Measurements from ENCODE around the gene TMEM229A. TPM values are rescaled to one million over a fixed set of nuclear protein-coding genes. Genes with fewer than 3 reads are reported as not detected.

Gene TMEM229A
- total RNA-seq, 1 donor from 2014 or later, result not detected

Other genes with a start within 250 kb of the TMEM229A start
- gene HYAL4, start 187.9 kb downstream of the TMEM229A start, total RNA-seq, result 0.20 and 0.44 TPM in 2 replicates
- gene SPAM1, start 107.8 kb downstream of the TMEM229A start, total RNA-seq, result not detected in 2 replicates